ENCODE data around the gene CD22. TPM values are rescaled to one million over a fixed set of nuclear protein-coding genes. Genes with fewer than 3 reads are reported as not detected.

Gene CD22
- total and polyA plus RNA-seq, 2 of the 13 experiments (the other 11 are each of a cell fraction or from before 2014, with no cell fraction given) = 0.71 to 1.7 TPM

- Histone ChIP-seq H3K4me1 (ENCODE audit: insufficient read depth, low read length) (peaks cover 17% of the 10 kb centered on the region), H3K9me3 (ENCODE audit: low read length) (no peaks in the 10 kb centered on the region), H3K27me3 (ENCODE audit: control insufficient read depth in 1 of 2, insufficient read depth in 2 of 2, low read length in 2 of 2) (no peaks in the 10 kb centered on the region), H3K79me2 (ENCODE audit: insufficient read depth, low read length) (no peaks in the 10 kb centered on the region), H2AFZ (ENCODE audit: low read length) (no peak overlapping the region), H3K9ac (ENCODE audit: insufficient read depth, low read depth, low read length) (no peak overlapping the region), H3K4me3 (replicated peaks in 1 of 3; ENCODE audit: insufficient read depth in 1 of 3, low read depth in 2 of 3, low read length in 3 of 3) (no peak overlapping the region), H3K36me3 (replicated peaks in 1 of 2; ENCODE audit: control insufficient read depth in 1 of 2, insufficient read depth in 2 of 2, low read length in 2 of 2) (no peaks in the 10 kb centered on the region), H3K4me2 (ENCODE audit: low read depth, low read length) (no peak overlapping the region), H4K20me1 (ENCODE audit: insufficient read depth, low read length) (no peaks in the 10 kb centered on the region), H3K27ac (ENCODE audit: extremely low read length, insufficient read depth, low read length) (no peak overlapping the region)
- in situ Hi-C loops (cut with HindIII; ENCODE audit: extremely low pct_ligation_motif_present, low pct_unique_long_range_greater_than_20kb) = no loop called here
- whole genome bisulfite sequencing (ENCODE audit: low lambda C conversion rate) = 88% methylated on average over 7 of the region's 7 CpGs
- no peak for TF ChIP-seq ZNF431 (CRISPR knock-in tag; IDR thresholded peaks at IDR 0.05; ENCODE audit: borderline replicate concordance, low read depth)
- FAIRE-seq (no peak), ATAC-seq (no peak), DNase-seq (ENCODE audit: low spot score) (no peak)
- no TSS peak for BruUV-seq (replicated peaks)
- ChIA-PET CTCF (ENCODE audit: low intra/inter-chr PET ratio, low total read pairs) (no interaction called here), POLR2A (no interaction called here)
- intact Hi-C loops (cut with micrococcal nuclease; ENCODE audit: unreplicated experiment) = no loop called here
Observed at GRCh38 chr19:35330475-35330874, 1.5 kb downstream of the CD22 start.

GRCh38 chr19:35331551-35332214 is 2.7 kb downstream of the CD22 start:
- Histone ChIP-seq H3K4me3 (replicated peaks in 1 of 3; ENCODE audit: insufficient read depth in 1 of 3, low read depth in 2 of 3, low read length in 3 of 3) (no peak overlapping the region), H4K20me1 (ENCODE audit: insufficient read depth, low read length) (no peaks in the 10 kb centered on the region), H3K9ac (ENCODE audit: insufficient read depth, low read depth, low read length) (no peak overlapping the region), H3K27ac (ENCODE audit: extremely low read length, insufficient read depth, low read length) (no peak overlapping the region), H3K27me3 (ENCODE audit: control insufficient read depth in 1 of 2, insufficient read depth in 2 of 2, low read length in 2 of 2) (no peaks in the 10 kb centered on the region), H3K36me3 (replicated peaks in 1 of 2; ENCODE audit: control insufficient read depth in 1 of 2, insufficient read depth in 2 of 2, low read length in 2 of 2) (no peaks in the 10 kb centered on the region), H3K4me1 (ENCODE audit: insufficient read depth, low read length) (peaks cover 5% of the 10 kb centered on the region), H3K9me3 (ENCODE audit: low read length) (no peaks in the 10 kb centered on the region), H2AFZ (ENCODE audit: low read length) (no peak overlapping the region), H3K79me2 (ENCODE audit: insufficient read depth, low read length) (no peaks in the 10 kb centered on the region), H3K4me2 (ENCODE audit: low read depth, low read length) (no peak overlapping the region)
- CTCF ChIA-PET (ENCODE audit: low intra/inter-chr PET ratio, low total read pairs) = no interaction called here
- 85% methylated on average over 14 of the region's 14 CpGs for WGBS (ENCODE audit: low lambda C conversion rate)
- intact Hi-C loops (cut with micrococcal nuclease; ENCODE audit: unreplicated experiment) = no loop called here
- no TSS peak for BruUV-seq (replicated peaks)
- POLR2A ChIA-PET = no interaction called here
- TF ChIP-seq KDM2A (CRISPR knock-in tag; IDR thresholded peaks at IDR 0.05; ENCODE audit: borderline replicate concordance, low read depth) = no peak
- 0 out of 2 replicates have a peak, but pooled peaks have one; percentile 3 for TF ChIP-seq MNT (IDR thresholded peaks at IDR 0.05)
- in situ Hi-C loops (cut with HindIII; ENCODE audit: extremely low pct_ligation_motif_present, low pct_unique_long_range_greater_than_20kb) = no loop called here
- FAIRE-seq = no peak
- ATAC-seq = no peak
- DNase-seq (ENCODE audit: low spot score) = no peak

Measured in HepG2 (cell line).